Endothelial cell of umbilical vein (primary cell): Measurements from ENCODE around the gene DDX31.
"Not testable (repeated sequence)": the region's sequence is repeated elsewhere in the genome, so short reads cannot be mapped to it uniquely, and the experiment has no call there.

ENCODE experiments used
- CTCF ChIP-seq, 2 donors: IDR thresholded peaks; 1 replicate in 1 of 2; 2 replicates in 1 of 2; pipeline ENCODE4 v1.5.1; 2011; ENCODE audit warnings: low read length in 2 of 2, mild to moderate bottlenecking in 2 of 2, moderate library complexity in 2 of 2, control low read depth in 1 of 2, inconsistent platforms in 1 of 2, low read depth in 1 of 2; ENCODE audit not compliant: insufficient read depth in 1 of 2; ENCODE audit errors: extremely low read depth in 1 of 2
- FOS ChIP-seq: IDR thresholded peaks from 2 replicates; pipeline ENCODE4 v1.6.1; 2011; ENCODE audit warnings: mild to moderate bottlenecking, low read length, moderate library complexity, borderline replicate concordance; ENCODE audit not compliant: insufficient read depth
- GATA2 ChIP-seq: IDR thresholded peaks from 2 replicates; pipeline ENCODE4 v1.7.0; 2011; ENCODE audit warnings: low read depth, mild to moderate bottlenecking, moderate library complexity, mixed read lengths, low read length; ENCODE audit not compliant: insufficient read length, insufficient read depth
- JUN ChIP-seq: IDR thresholded peaks from 2 replicates; pipeline ENCODE4 v1.6.1; 2011; ENCODE audit warnings: borderline replicate concordance, low read depth; ENCODE audit not compliant: insufficient read length, insufficient read depth
- MYC ChIP-seq: IDR thresholded peaks from one replicate; pipeline ENCODE4 v1.6.1; 2011; ENCODE audit warnings: mild to moderate bottlenecking, low read depth, low read length
- POLR2A ChIP-seq: IDR thresholded peaks from 2 replicates; pipeline ENCODE4 v1.6.1; 2012; ENCODE audit warnings: low read depth, mild to moderate bottlenecking, control low read depth, low read length
- POLR2AphosphoS5 ChIP-seq: IDR thresholded peaks from 2 replicates; pipeline ENCODE4 v1.6.1; 2012; ENCODE audit warnings: low read depth, mild to moderate bottlenecking, control low read depth, low read length, moderate library complexity; ENCODE audit not compliant: insufficient read depth

GRCh38 chr9:132718381-132718928 lies 48.7 kb upstream of the DDX31 start:
- TF ChIP-seq CTCF (IDR thresholded peaks at IDR 0.05; ENCODE audit: extremely low read depth in 1 of 2, insufficient read depth in 1 of 2, low read depth in 1 of 2, low read length in 2 of 2); JUN; FOS; GATA2; POLR2AphosphoS5; POLR2A; MYC: not testable (repeated sequence)
